PC-3 (cell line): ENCODE measurements around the gene SSH3. TPM values are rescaled to one million over a fixed set of nuclear protein-coding genes. Genes with fewer than 3 reads are reported as not detected.

ENCODE experiments used
- ATAC-seq: fragments of 200-7000 bp; cut with Tn5 transposase; 2 replicates; pipeline ENCODE4 v1.9.1; 2020; ENCODE audit warnings: mild to moderate bottlenecking, moderate library complexity
- BruUV-seq: library from RNA; stranded (reverse); fragments of 400-500 nt; replicated peaks from 2 replicates; lab custom pipeline; 2021; lab: Mats Ljungman, UMichigan
- CTCF ChIA-PET: fragments of 300-600 bp; sonication (Branson Sonifier 250); formaldehyde crosslinking; loops from one replicate; lab custom pipeline; 2022; ENCODE audit warnings: antibody characterized with exemption; lab: Charles Lee
- POLR2A ChIA-PET: fragments of 300-600 bp; sonication (Branson Sonifier 250); formaldehyde crosslinking; loops from one replicate; lab custom pipeline; 2022; ENCODE audit warnings: antibody characterized with exemption; ENCODE audit not compliant: unreplicated experiment; lab: Charles Lee
- DNase-seq: peaks from one replicate; pipeline ENCODE4 v3.0.0-alpha.2; 2015
- H2AFZ ChIP-seq: fragments of 300-600 bp; sonication (generic); 2 replicates; pipeline ENCODE4 v1.6.0; 2016; ENCODE audit warnings: antibody characterized with exemption, low read length
- H3F3A ChIP-seq: fragments of 300-600 bp; sonication (generic); one replicate; pipeline ENCODE4 v1.6.0; 2017; ENCODE audit warnings: antibody characterized with exemption, low read length, control low read depth, mild to moderate bottlenecking; ENCODE audit not compliant: unreplicated experiment
- H3K27ac ChIP-seq: fragments of 300-600 bp; sonication (generic); 2 replicates; pipeline ENCODE4 v1.5.1; 2016; ENCODE audit warnings: mild to moderate bottlenecking, low read length
- H3K27me3 ChIP-seq: fragments of 300-600 bp; sonication (generic); 2 replicates; pipeline ENCODE4 v1.6.1; 2016; ENCODE audit warnings: low read length, mixed read lengths
- H3K36me3 ChIP-seq: fragments of 300-600 bp; sonication (generic); 2 replicates; pipeline ENCODE4 v1.6.1; 2016; ENCODE audit warnings: low read depth, mixed run types, low read length, mixed read lengths
- H3K4me1 ChIP-seq: fragments of 300-600 bp; sonication (generic); 2 replicates; pipeline ENCODE4 v1.5.1; 2016; ENCODE audit warnings: low read length; ENCODE audit not compliant: insufficient read depth
- H3K4me2 ChIP-seq: fragments of 300-600 bp; sonication (generic); 2 replicates; pipeline ENCODE4 v1.6.0; 2016; ENCODE audit warnings: low read length
- H3K4me3 ChIP-seq: fragments of 300-600 bp; sonication (generic); 2 replicates; pipeline ENCODE4 v1.5.1; 2016; ENCODE audit warnings: mild to moderate bottlenecking, low read length, mixed read lengths
- H3K79me2 ChIP-seq: fragments of 300-600 bp; sonication (generic); 2 replicates; pipeline ENCODE4 v1.6.1; 2017; ENCODE audit warnings: low read length, mixed read lengths
- H3K9ac ChIP-seq: fragments of 300-600 bp; sonication (generic); 2 replicates; pipeline ENCODE4 v1.6.0; 2016; ENCODE audit warnings: mild to moderate bottlenecking, low read length
- H3K9me2 ChIP-seq: fragments of 300-600 bp; sonication (generic); replicated peaks from 2 replicates; pipeline ENCODE4 v1.6.1; 2016; ENCODE audit warnings: mixed run types, low read length, mixed read lengths
- H3K9me3 ChIP-seq: fragments of 300-600 bp; sonication (generic); 2 replicates; pipeline ENCODE4 v1.6.1; 2016; ENCODE audit warnings: low read length, mixed read lengths
- H4K20me1 ChIP-seq: fragments of 300-600 bp; sonication (generic); 2 replicates; pipeline ENCODE4 v1.6.1; 2016; ENCODE audit warnings: low read length, mixed read lengths
- EZH2 ChIP-seq: fragments of 300-600 bp; sonication (generic); IDR thresholded peaks from one replicate; pipeline ENCODE4 v1.6.1; 2017; ENCODE audit warnings: antibody characterized with exemption, mild to moderate bottlenecking, low read length; ENCODE audit not compliant: unreplicated experiment
- EZH2phosphoT487 ChIP-seq: fragments of 300-600 bp; sonication (generic); IDR thresholded peaks from 2 replicates; pipeline ENCODE4 v1.6.1; 2018; ENCODE audit warnings: mild to moderate bottlenecking, antibody characterized with exemption, low read length, borderline replicate concordance
- intact Hi-C: fragments of 100-400 bp; cut with micrococcal nuclease; formaldehyde crosslinking; loops from 2 replicates; pipeline ENCODE4 v1.9.0; 2023
- total RNA-seq: library from RNA; depleted of rRNA; stranded (reverse); fragments of >200 nt; gene quantifications from 2 replicates; pipeline ENCODE4 v1.2.3, GENCODE V29; 2014
- TF ChIP-seq, protein P1 (sequence below): fragments of 300-600 bp; sonication (generic); conservative IDR thresholded peaks from 2 replicates; pipeline ENCODE4 v1.5.1; 2017; ENCODE audit warnings: antibody characterized with exemption, low read depth, mild to moderate bottlenecking, low read length

SSH3 gene
- total RNA-seq, 1 experiment from 2014 or later, result 35.1 TPM

DNA sequence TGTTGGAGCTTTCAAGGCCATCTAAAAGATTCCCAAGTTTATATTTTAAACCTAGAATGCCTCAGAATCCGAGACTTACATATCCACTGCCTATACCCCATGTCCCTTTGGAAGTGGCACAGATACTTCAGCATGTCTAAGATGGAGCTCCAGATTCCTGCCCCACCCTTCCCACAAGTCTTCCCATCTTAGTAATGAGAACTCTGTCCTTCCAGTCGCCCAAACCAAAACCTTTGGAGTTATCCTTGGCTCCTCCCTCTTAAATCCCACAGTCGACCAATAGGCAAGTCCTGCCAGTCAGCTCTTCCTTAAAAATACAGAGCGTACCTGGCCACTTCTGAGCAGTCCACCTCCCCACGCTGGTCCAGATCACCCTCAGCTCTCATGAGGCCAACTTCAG lies 45.7 kb downstream of the SSH3 start:
- no TSS peak for BruUV-seq
- TF ChIP-seq EZH2, result no peak
- TF ChIP-seq EZH2phosphoT487, result no peak
- TF ChIP-seq, protein P1, sequence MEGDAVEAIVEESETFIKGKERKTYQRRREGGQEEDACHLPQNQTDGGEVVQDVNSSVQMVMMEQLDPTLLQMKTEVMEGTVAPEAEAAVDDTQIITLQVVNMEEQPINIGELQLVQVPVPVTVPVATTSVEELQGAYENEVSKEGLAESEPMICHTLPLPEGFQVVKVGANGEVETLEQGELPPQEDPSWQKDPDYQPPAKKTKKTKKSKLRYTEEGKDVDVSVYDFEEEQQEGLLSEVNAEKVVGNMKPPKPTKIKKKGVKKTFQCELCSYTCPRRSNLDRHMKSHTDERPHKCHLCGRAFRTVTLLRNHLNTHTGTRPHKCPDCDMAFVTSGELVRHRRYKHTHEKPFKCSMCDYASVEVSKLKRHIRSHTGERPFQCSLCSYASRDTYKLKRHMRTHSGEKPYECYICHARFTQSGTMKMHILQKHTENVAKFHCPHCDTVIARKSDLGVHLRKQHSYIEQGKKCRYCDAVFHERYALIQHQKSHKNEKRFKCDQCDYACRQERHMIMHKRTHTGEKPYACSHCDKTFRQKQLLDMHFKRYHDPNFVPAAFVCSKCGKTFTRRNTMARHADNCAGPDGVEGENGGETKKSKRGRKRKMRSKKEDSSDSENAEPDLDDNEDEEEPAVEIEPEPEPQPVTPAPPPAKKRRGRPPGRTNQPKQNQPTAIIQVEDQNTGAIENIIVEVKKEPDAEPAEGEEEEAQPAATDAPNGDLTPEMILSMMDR, result no peak
- H3F3A ChIP-seq, result peaks cover 12% of the 10 kb centered on the region
- peaks cover 14% of the 10 kb centered on the region for H3K79me2 ChIP-seq
- no peak overlapping the region for H3K4me3 ChIP-seq
- no peak for DNase-seq
- H2AFZ ChIP-seq, result no peak overlapping the region
- no peaks in the 10 kb centered on the region for H4K20me1 ChIP-seq
- no peak for ATAC-seq
- H3K9me3 ChIP-seq, result no peaks in the 10 kb centered on the region
- H3K4me1 ChIP-seq, result peaks cover 58% of the 10 kb centered on the region
- no peak overlapping the region for H3K4me2 ChIP-seq
- no peaks in the 10 kb centered on the region for H3K27me3 ChIP-seq
- no peak overlapping the region for H3K27ac ChIP-seq
- H3K36me3 ChIP-seq, result no peaks in the 10 kb centered on the region
- POLR2A ChIA-PET, result interaction anchor here (0.5 kb wide), 1 partner anchor 53 kb away, joined by 8 read pairs; the partner anchor contains the start of gene PPP1CA
- H3K9ac ChIP-seq, result no peak overlapping the region
- H3K9me2 ChIP-seq, result no peaks in the 10 kb centered on the region
- intact Hi-C loops, result no loop called here
- CTCF ChIA-PET, result no interaction called here

DNA sequence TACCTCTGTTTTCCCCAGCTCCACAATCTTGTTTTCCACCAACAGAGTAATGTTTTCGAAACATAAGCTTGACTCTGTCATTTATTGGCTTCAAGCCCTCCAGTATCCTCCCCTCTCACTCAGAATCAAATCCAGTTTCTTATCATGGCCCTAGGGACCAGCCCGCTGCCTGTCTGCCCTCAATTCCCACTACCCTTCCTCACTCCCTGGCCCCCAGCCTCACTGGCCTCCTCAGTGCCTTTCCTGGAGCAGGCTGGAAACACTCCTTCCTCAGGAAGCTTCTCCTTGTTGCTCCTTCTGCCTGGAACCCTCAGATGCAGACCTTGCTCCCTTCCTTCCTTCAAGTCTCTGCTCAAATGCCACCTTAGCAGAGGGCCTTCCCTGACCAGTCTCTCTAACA lies 46.1 kb downstream of the SSH3 start:
- no peak for ATAC-seq
- no peak overlapping the region for H3K4me3 ChIP-seq
- H3K79me2 ChIP-seq, result peaks cover 14% of the 10 kb centered on the region
- no peak for DNase-seq
- peaks cover 15% of the 10 kb centered on the region for H3F3A ChIP-seq
- H3K27me3 ChIP-seq, result no peaks in the 10 kb centered on the region
- no peak overlapping the region for H2AFZ ChIP-seq
- no peaks in the 10 kb centered on the region for H3K9me2 ChIP-seq
- no peaks in the 10 kb centered on the region for H3K36me3 ChIP-seq
- peaks cover 59% of the 10 kb centered on the region for H3K4me1 ChIP-seq
- no peaks in the 10 kb centered on the region for H3K9me3 ChIP-seq
- POLR2A ChIA-PET, result no interaction called here
- H3K4me2 ChIP-seq, result no peak overlapping the region
- no peak overlapping the region for H3K9ac ChIP-seq
- CTCF ChIA-PET, result no interaction called here
- H4K20me1 ChIP-seq, result no peaks in the 10 kb centered on the region
- no TSS peak for BruUV-seq
- intact Hi-C loops, result no loop called here
- TF ChIP-seq EZH2phosphoT487 (no peak), EZH2 (no peak)
- TF ChIP-seq, protein P1, result no peak
- no peak overlapping the region for H3K27ac ChIP-seq

DNA sequence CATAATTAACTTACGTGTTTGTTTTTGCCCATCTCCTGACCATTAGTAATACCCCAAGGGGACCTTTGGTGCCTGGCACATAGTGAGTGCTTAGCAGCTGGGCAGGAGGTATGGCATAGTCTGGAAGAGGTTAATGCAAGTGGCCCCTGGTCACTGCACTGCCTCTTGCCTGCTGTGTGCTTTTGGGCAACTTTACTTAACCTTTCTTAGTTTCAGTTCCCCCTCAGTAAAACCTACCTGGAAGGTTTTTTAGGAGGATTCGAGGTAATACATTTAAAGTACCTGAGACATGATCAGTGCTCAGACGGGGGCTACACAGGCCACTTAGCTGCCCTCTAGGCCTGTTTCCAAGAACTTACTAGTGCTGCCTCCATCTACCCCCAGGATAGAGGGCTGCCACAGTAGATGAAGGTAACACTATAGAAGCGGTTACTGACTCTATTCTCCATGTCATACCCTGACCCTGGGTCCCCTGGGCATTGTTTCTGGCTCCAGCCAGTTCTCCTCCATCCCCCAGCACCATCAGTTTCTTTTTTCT lies 46.7 kb downstream of the SSH3 start:
- Histone ChIP-seq H3K79me2 (peaks cover 14% of the 10 kb centered on the region), H3K9me2 (no peaks in the 10 kb centered on the region), H2AFZ (no peak overlapping the region), H3K4me2 (no peak overlapping the region), H3K9ac (no peak overlapping the region), H3F3A (peaks cover 18% of the 10 kb centered on the region), H3K4me3 (no peak overlapping the region), H3K27ac (no peak overlapping the region), H4K20me1 (no peaks in the 10 kb centered on the region), H3K4me1 (peaks cover 57% of the 10 kb centered on the region), H3K27me3 (no peaks in the 10 kb centered on the region), H3K36me3 (no peaks in the 10 kb centered on the region), H3K9me3 (no peaks in the 10 kb centered on the region)
- POLR2A ChIA-PET, result no interaction called here
- intact Hi-C loops, result no loop called here
- ATAC-seq, result no peak
- CTCF ChIA-PET, result no interaction called here
- TF ChIP-seq, protein P1, result no peak
- TF ChIP-seq EZH2phosphoT487, result no peak
- TF ChIP-seq EZH2, result no peak
- no TSS peak for BruUV-seq
- DNase-seq, result no peak
